HuH-7.5 (cell line): ENCODE measurements around the gene TALDO1.
A peak's percentile ranks its signal among the peaks of the same experiment; 100 is the strongest.

Experiments used
- DNase-seq: peaks from one replicate; pipeline ENCODE4 v3.0.0; 2011; ENCODE audit warnings: low spot score

Gene TALDO1

DNA sequence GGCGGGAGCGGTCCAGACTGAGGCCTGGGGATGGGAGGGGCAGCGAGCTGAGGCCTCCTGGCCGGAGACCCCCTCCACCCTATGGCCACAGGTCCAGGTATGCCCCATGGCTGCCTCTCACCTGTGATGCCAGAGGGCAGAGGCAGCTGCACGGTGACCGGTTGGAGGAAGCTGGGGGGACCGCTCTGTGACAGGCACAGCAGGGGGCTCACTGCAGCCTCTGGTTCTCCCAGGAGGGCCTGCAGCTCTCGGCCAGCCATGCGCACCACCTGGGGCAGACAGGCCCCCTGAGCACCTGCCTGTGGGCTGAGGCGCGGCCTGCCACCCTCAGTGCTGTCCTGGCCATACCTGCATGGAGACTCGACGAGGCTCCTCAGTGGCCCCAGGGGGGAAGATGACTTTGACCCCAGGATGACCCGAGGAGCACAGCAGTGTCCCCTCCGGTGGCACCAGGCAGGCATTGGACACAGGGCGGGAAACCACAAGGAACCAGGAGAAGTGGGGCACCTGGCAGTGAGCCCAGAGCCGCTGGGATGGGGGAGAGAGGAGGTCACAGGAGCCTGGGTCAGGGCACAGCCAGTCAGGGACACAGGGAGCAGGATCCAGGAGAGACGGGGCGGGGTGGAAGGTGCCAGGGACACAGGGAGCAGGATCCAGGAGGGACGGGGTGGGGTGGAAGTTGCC lies 54.0 kb downstream of the TALDO1 start:
- no peak for DNase-seq

DNA sequence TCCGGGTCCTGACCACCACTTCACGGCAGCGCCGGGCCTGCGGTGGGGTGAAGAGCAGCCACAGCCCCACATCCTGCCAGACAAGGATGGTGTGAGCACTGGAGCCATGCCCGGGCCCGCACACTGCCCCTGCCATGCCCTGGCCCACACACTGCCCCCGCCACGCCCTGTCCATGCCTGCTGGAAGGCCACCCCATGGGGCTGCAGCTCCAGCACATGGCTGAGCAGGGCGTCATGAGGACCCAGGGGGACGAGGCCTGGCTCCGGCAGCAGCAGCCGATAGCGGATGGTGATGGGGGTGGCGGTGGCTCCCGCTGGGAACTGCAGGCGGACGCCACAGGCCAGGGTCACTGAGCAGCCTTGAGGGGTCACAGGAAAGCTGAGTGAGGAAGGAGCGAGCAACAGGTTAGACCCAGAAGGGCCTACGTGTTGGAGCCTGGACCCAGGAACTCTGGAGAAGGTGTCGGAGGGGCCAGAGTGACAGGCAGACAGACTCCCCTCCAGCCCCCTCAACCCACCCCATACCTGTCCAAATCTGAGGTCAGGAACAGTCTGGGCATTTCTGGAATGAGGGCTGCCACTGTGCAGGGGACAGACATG lies 54.9 kb downstream of the TALDO1 start:
- DNase-seq: no peak

DNA sequence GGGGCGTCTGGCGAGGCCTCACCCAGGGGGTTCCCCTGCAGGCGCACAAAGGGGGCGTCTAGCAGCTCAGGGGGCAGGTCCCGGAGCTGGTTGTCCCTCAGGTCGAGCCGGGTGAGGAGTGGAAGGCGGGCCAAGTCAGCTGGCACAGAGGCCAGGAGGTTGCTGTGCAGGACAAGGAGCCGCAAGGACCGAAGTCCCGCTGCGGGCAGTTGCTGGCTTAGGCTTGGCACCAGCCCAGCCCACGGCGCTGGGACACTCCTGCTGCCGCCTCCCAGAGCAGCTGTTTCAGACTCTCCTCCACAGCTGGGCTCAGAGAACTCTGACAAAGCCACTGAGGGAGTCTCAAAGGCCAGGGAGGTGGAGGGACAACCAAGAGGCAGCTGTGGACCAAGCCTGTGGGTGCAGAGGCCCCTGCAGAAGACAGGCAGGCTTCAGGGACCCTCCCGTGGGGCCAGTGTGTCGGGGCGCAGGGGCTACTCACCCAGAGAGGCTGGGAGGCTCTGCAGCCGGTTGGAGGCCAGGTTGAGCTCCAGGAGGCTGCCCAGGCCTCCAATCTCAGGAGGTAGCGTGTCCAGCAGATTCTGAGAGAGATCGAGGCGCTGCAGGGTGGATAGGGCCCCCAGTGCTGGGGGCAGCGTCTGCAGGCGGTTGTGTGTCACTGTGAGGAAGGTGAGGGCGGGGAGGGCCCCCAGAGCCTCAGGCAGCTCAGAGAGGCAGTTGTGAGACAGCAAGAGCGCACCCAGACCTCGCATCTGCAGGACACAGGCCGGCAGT lies 55.6 kb downstream of the TALDO1 start:
- no peak for DNase-seq

DNA sequence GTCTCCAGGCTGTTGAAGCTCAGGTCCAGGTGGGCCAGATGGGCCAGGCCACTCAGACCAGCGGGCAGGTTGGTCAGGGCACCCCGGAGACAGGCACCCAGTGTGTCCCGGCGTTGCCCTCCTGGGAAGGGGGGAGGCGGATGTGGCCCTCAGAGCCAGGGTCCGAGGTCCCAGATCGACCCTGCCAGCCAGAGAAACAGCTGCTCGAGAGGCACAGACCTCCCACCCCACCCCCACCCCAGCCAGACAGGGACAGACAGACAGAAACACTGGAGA lies 56.1 kb downstream of the TALDO1 start:
- DNase-seq: no peak

DNA sequence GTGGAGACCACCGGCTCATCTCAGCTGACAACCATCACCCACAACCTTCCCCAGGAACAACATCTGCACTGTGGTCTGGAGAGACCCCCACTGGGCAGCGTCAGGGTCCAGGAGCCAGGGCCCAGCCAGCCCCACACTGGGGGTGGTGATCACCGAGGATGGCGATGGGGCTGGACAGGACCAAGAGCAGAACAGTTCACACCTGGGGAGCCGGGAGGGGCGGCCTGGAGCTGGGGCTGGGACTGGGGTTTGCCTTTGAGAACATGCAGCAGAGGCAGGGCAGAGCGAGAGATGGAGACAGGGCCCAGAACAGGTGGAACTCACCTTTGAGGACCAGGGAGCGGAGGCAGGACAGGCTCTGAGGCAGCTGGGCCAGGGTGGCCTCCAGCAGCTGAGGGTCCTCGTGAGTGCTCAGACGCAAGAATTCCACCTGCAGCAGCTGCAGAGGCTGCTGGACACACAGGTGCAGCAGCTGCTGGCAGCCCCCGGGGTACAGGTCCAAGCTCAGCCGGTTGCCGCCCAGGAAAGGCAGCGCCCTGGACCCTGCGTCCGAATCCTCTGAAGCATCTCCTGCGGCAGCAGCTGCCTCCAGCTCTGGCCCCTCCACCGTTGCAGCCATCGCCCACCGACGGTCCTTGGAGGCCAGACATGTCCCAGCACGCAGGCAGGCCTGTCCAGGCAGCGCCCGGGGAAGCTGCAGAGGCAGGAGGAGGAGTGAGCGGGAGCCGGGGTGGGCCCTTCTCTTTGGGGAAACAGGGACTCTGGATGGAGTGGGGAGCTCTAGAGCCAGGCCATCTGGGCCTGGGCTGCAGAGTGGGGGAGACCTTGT lies 56.7 kb downstream of the TALDO1 start:
- no peak for DNase-seq

DNA sequence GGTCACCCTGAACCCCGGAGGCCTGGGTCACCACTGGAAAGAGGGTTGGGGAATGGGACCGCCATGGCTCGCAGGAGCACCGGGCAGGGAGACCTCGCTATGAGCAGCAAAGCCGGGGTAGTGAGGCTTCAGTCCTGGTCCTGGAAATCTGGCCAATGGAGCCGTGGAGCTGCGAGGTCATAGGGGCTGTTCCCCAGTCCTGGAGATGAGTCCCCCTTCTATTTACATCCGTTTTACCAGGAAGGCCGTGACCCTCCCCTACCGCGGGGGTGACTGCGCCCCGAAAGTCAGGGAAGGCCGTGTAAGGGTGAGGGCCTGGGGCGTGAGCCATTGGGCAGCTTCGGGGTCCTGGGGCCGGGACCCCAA lies 57.3 kb downstream of the TALDO1 start:
- DNase-seq: no peak

DNA sequence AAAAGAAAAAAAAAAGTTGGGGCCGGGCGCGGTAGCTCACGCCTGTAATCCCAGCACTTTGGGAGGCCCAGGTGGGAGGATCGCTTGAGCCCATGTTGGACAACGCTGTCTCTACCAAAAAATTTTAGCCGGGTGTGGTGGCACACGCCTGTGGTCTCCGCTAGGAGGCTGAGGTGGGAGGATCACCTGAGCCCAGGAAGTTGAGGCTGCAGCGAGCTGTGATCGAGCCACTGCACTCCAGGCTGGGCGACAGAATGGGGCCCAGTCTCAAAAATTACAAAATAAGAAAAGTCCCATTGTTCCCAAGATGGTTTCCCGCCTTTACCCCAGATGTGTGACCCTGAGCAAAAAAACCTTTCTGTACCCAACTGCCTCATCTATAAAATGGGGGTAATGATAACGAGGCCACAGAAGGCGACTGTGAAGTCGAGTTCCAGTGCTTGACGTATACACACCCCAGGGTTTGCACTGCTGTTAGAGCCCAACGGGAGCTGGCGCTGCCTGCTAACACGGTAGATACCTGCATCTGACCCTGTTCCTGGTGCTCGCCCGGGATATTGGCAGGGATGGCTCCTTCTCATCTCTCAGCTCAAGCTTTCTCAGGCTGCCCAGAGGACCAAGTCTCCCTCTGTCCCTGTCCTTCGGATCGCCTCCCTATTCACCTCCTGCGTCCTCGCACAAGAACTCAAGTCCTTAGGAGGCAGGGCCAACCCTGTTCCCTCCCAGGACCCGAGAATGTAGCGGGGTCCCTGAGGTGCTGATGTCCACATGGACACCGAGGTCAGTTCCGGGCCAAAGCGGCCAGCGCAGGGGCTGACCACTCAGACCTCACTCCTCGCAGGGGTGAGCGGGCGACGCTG lies 61.4 kb downstream of the TALDO1 start:
- peak; percentile 87 for DNase-seq

DNA sequence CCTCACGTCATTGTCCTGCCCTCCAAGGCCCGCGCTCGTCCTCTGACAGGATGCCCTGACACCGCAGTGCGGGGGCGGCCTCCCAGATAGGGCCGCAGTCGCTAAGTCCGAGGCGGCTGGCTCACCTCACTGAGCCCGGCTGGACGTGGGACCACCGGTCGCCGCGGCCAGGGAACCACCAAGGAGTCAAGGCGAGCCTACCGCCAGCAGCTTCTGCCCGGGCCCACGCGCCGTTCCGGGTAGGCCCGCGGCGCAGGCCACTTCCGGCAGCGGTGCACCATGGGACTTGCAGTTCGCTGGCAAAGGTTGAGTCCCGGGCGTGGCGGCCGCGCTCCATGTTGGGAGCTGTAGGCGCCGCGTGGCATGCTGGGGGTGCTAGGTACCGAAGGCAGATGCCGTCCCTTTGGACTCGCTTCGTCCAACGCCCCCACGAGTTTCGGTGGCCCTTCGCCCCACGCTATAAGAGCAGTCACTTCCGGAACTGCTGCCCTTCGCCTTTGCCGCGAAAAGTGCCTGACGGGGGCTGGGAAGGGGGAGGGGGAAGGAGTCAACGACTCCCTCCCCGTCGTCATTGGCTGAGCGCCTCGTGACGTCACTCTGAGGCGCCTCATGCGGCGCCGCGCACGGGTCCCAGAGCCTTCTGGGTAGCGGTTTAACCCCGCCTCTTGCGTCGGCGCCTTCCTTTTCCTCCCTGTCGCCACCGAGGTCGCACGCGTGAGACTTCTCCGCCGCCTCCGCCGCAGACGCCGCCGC lies 62.2 kb downstream of the TALDO1 start, which contains the start of gene RPLP2:
RPLP2 (plus strand) TSS at position 681 of the 753 bp plus-strand sequence. CDS start 268 bp downstream, outside the sequence.
- DNase-seq: peak; percentile 92

DNA sequence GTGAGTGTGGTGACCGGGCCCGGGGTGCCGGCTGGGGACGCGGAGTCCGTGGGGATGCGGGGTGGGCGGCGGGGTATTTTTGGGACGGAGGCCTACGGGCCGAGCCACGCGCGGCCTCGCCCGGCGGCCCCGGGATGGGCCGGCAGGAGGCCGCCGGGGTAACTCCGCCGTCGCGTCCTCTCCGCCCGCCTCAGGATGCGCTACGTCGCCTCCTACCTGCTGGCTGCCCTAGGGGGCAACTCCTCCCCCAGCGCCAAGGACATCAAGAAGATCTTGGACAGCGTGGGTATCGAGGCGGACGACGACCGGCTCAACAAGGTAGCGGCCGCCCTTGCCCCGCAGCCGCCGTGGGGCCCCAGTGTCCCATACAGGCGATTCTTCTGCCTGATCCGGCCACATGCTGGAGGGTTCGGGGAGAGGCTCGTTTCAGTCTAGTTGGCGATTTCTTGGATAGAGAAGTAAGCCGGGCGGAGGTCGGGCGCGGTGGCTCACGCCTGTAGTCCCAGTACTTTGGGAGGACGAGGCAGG lies 62.8 kb downstream of the TALDO1 start:
- DNase-seq: no peak

DNA sequence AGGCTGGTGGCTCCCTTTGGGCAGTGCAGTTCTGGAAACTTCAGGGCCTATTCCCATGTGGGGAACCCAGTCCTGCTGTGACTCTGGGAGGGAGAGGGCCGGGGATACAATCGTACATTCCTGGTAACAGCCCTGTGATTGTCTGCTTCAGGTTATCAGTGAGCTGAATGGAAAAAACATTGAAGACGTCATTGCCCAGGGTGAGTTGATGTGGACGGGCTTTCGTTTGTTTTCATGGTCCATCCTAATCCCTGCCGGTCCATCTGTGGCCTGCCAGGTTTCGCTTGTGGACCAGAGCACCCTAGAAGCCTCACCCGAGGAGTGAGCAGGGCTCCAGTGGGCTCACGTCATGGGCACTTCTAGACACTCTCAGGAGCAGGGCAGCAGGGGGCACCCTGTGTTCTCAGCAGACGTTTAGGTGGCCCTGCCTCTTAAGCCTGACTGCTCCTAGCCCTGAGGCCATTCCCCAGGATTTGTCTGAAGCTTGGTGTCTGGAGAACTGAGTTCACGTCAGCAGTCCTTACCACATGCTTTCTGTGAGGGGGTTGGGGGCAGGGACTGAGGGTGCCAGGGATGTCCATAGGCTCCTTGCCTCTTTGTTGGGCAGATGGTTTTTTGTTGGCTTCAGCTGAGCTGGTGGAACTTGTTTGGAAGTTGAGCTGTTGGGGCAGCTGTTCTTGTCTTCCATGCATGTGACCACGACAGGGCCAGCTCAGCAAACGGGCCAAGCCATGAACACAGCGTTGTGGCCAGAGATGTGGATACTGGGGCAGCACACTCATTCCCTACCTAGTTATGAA lies 64.4 kb downstream of the TALDO1 start:
- DNase-seq: no peak

DNA sequence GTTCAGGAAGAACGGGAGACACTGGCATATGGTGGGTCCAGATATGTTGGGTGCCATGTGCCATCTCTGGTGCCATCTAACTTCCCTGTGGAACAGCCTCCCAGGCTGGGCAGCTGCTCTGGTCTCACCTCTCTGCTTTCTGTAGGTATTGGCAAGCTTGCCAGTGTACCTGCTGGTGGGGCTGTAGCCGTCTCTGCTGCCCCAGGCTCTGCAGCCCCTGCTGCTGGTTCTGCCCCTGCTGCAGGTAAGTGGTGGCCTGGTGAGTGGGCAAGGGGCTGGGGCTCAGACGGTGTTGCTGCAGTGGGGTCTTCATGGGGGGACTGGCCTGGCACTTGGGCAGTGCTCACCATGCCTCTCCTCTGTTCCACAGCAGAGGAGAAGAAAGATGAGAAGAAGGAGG lies 65.1 kb downstream of the TALDO1 start:
- no peak for DNase-seq

DNA sequence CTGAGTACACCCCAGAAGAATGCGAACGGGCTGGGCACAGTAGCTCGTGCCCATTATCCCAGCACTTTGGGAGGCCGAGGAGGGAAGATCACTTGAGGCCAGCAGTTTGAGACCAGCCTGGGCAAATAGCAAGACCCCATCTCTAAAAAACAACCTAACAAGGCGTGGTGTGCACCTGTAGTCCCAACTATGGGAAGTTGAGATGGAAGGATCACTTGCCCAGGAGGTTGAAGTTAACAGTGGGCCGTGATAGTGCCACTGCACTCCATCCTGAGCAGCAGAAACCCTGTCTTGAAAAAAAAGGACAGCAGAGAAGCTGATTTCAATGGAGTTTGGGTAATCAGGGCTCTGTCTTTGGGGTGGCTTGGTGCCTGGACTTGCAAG lies 65.8 kb downstream of the TALDO1 start:
- no peak for DNase-seq

DNA sequence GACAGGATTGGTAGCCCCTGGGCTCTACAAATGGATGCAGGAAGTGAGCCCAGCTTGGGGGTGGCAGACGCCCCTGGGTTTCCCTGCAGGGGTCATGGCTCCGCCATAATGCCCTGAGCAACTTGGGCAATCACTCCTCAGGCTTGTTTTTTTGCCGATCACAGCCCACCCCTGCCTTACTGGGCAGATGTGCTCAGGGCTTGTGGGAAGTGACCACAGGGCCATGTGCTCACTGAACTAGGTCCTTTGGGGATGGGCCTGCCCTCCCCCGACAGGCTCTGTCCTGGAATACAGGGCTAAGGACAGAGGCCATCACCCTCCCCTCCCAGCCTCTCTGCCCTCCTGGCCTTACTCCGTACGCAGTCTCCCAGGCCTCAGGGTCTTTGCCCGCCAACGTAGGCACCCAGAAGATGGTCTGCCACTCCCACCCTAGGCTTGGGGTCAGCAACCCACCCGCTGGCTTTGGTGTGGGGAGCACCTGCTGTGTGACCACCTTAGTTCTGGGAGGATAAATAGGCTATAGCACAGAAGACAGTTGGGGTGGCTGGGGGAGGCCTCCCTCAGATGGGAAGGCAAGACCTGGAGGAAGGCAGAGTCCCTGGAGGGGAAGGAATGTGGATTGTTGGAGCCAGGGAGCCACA lies 66.3 kb downstream of the TALDO1 start:
- no peak for DNase-seq
